ENCODE data around the gene ZNF85. TPM values are rescaled to one million over a fixed set of nuclear protein-coding genes. Genes with fewer than 3 reads are reported as not detected.
"Not testable (repeated sequence)": the region's sequence is repeated elsewhere in the genome, so short reads cannot be mapped to it uniquely, and the experiment has no call there.

The ZNF85 gene
- 2.9 TPM for total RNA-seq
- long read RNA-seq, partial matches to known transcripts: 0 of 1 reads
- long read RNA-seq, other reads (novel, unspliced or antisense): 0 of 1 reads

DNA sequence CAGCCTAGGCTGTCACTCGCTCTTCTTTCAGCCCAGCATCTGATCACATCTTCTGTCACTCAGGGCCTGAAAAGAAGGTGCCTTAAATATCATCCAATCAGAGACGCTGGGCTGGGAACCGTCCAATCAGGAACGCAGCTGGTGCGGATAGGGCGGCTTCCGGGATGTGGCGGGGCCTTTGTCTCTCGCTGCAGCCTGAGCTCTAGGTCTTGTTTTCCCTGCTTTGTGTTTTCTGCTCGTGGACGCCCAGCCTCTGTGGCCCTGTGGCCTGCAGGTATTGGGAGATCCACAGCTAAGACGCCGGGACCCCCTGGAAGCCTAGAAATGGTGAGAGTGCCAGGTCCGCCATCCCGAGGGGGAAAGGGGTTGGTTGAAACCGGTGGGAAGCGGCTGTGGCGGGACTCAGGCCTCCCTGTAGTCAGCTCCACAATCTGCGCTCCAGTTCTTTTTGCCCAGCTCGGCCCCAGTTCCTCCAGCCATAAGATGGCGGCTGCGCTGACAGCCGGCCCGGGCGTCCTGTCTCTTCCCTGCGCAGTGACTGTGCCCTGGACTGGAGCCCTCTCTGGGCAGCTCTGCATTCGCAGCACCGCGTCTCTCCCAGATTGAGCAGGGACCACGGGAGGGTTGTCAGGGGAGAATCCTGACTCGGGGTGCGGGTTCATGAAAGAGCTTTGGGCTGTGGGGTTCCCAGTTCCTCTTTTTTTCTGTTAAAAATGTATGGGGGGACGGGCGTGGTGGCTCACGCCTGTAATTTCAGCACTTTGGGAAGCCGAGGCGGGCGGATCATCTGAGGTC lies at the start of gene ZNF85:
Gene ZNF85, plus strand, starts transcription at position 175 of the 795 bp plus-strand sequence. Its CDS starts 150 bp downstream, at position 325.
- DNase-seq (ENCODE audit: missing footprints) (peak; percentile 92), ATAC-seq (peak; percentile 99)
- intact Hi-C loops (cut with DNase I): no loop called here

DNA sequence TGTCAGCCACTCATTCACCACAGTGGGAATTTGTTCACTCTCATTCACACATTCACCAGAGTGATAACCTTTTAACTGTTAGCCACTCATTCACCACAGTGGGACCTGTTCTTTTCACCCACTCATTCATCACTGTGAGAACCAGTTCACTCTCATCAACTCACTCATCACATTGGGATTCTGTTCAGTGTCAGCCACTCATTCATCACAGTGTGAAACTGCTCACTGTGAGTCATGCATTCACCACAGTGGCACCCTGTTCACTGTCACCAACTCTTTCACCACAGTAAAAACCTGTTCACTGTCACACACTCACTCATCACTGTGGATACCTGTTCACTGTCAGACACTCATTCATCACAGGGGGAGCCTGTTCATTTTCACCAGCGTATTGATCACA lies 43.5 kb upstream of the ZNF85 start:
- ATAC-seq (no peak), DNase-seq (ENCODE audit: missing footprints) (no peak)
- intact Hi-C loops (cut with DNase I): no loop called here

DNA sequence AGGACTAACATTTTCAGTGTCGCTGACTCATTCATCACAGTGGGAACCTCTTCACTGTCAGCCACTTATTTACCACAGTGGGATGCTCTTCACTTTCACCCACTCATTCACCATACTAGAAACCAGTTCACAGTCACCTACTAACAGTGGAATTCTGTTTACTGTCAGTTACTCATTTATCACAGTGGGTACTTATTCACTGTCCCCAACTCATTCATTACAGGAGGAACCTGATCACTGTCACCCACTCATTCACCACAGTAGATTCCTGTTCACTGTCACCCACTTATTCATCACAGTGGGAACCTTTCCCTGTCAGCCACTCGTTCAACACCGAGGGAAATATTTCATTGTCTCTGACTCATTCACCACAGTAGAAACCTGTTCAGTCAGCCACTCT lies 10.1 kb upstream of the ZNF85 start:
- intact Hi-C loops (cut with DNase I): no loop called here
- DNase-seq (ENCODE audit: missing footprints) (no peak), ATAC-seq (no peak)

GRCh38 chr19:20925481-20925880 lies 2.4 kb downstream of the ZNF85 start:
- intact Hi-C loops (cut with DNase I): no loop called here
- ATAC-seq (no peak), DNase-seq (ENCODE audit: missing footprints) (no peak)

DNA sequence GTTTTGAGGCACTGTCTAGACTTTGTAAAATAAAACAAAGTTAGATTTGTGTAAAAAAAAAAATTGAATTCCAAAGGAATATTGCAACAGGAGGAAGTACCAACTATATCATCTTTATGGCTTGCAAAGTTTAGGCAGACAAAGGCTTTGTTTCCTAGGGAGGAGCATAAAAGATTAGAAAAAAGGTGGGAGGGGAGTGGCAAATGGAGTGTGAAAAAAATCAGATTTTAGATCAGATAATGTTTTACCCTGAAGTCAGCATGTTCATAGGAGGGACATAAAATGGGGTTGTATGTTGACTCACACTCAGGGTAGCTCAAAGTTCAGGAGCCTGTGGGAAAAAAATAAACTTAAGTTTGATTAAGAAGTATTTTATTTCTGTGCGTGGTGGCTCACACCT lies 3.7 kb downstream of the ZNF85 start:
- intact Hi-C loops (cut with DNase I): no loop called here
- no peak for DNase-seq (ENCODE audit: missing footprints)
- ATAC-seq: no peak

- intact Hi-C loops (cut with DNase I): no loop called here
- DNase-seq (ENCODE audit: missing footprints) (no peak), ATAC-seq (no peak)
Measured at GRCh38 chr19:20928371-20928770, 5.3 kb downstream of the ZNF85 start.

GRCh38 chr19:20936322-20936947 lies 13.4 kb downstream of the ZNF85 start:
- DNase-seq (ENCODE audit: missing footprints); ATAC-seq; intact Hi-C loops (cut with DNase I): not testable (repeated sequence)

- DNase-seq (ENCODE audit: missing footprints); ATAC-seq; intact Hi-C loops (cut with DNase I): not testable (repeated sequence)
Measured at GRCh38 chr19:20952561-20953095, 29.6 kb downstream of the ZNF85 start.

DNA sequence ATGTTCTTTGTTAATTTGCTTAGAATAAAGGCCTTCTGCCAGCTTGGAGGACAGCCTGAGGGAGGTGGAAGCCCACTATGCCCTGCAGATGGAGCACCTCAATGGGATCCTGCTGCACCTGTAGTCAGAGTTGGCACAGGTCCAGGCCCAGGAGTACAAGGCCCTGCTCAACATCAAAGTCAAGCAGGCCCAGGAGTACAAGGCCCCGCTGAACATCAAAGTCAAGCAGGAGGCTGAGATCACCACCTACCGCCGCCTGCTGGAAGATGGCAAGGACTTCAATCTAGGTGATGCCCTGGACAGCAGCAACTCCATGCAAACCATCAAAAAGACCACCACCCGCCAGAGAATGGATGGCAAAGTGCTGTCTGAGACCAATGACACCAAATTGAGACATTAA lies 41.7 kb downstream of the ZNF85 start:
- intact Hi-C loops (cut with DNase I): no loop called here
- DNase-seq (ENCODE audit: missing footprints) (no peak), ATAC-seq (no peak)

DNA sequence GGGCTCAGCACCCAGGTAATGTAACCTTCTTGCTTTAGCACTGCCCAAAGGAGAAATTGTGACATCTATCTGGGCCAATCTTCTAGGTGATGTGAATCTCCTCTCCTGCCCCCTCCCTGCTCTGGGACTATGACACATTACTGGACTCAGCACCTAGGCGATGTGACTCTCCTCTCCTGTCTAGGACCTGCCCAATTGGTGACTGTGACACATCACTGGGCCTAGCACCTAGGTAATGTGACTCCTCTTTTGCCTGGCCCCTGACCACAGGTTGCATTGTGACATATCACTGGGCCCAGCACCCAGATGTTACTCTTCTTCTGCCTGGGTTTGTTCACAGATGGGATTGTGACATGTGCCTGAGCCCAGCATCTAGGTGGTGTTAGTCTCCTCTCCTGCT lies 45.0 kb downstream of the ZNF85 start:
- no peak for ATAC-seq
- intact Hi-C loops (cut with DNase I): no loop called here

DNA sequence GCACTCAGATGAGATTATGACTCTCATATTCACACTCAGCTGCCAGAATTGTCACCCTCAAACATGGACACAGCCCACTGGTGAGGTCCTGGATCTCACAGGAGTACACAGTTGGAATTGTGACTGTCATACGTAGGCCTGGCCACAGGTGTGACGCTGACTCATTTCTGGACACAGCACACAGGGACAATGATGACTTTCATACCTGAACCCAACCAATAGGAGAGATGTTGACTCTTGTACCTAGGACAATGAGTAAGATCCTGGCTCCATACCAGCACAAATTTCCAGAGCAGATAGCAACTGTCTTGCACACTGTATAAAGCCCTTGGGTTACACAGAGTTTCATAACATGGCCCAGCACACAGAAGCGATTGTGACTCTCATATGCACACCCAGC lies 46.4 kb downstream of the ZNF85 start:
- DNase-seq (ENCODE audit: missing footprints): no peak
- intact Hi-C loops (cut with DNase I): no loop called here
- no peak for ATAC-seq

More for the DNA sequence above, 45.0 kb downstream of the ZNF85 start:
- no peak for DNase-seq (ENCODE audit: missing footprints)

GRCh38 chr19:20969898-20970297 lies 46.8 kb downstream of the ZNF85 start:
- intact Hi-C loops (cut with DNase I): no loop called here
- DNase-seq (ENCODE audit: missing footprints) (no peak), ATAC-seq (no peak)

DNA sequence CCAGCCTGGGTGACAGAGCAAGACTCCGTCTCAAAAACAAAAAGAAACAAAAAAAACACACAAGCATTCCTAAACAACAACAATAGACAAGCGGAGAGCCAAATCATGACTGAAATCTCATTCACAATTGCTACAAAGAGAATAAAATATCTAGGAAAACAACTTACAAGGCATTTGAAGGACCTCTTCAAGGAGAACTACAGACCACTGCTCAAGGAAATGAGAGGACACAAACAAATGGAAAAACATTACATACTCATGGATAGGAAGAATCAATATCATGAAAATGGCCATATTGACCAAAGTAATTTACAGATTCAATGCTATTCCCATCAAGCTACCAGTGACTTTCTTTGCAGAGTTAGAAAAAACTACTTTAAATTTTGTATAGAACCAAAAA lies 69.7 kb downstream of the ZNF85 start:
- ATAC-seq; intact Hi-C loops (cut with DNase I): not testable (repeated sequence)

DNA sequence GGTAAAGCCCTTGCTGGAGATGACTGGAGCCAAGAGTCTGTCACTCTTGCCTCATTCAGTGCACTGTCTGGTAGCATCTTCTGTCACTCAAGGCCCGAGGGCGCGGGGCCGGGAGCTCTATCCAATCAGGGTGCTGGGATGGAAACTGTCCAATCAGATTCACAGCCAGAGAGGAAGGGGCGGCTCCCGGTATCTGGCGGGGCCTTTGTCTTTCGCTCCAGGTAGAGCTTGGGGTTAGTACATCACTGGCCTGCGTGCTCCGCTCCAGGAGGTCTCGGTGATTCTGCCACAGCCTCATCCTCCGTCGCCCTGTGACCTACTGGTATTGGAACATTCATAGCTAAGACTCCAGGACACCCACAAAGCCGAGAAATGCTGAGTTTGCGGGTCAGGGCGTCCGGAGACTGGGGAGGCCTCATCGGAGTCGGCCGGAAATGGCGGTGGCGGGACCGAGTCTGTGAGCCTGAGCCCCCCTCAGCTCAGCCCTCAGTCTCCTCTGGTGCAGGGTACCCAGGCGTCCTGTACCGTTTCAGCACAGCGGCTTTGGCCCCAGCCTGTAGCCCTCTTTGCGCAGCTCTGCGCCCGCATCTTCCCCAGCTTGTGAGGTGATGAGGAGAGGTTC lies 76.8 kb downstream of the ZNF85 start:
- DNase-seq (ENCODE audit: missing footprints) (peak; percentile 89), ATAC-seq (peak; percentile 100)
- intact Hi-C loops (cut with DNase I): no loop called here

More for the DNA sequence above, 69.7 kb downstream of the ZNF85 start:
- not testable (repeated sequence) for DNase-seq (ENCODE audit: missing footprints)

Other genes with a start within 250 kb of the ZNF85 start
- gene ZNF66, start 146.9 kb upstream of the ZNF85 start, total RNA-seq: 1.4 TPM
- 4.0 TPM for gene ZNF430, start 97.4 kb downstream of the ZNF85 start, total RNA-seq
- 2.7 TPM for gene ZNF714, start 159.0 kb downstream of the ZNF85 start, total RNA-seq
- 13.1 TPM for gene ZNF431, start 218.8 kb downstream of the ZNF85 start, total RNA-seq